ENCODE measurements around the gene CCDC190. TPM values are rescaled to one million over a fixed set of nuclear protein-coding genes. Genes with fewer than 3 reads are reported as not detected.
A peak's percentile ranks its signal among the peaks of the same experiment; 100 is the strongest.
"Not testable (repeated sequence)": the region's sequence is repeated elsewhere in the genome, so short reads cannot be mapped to it uniquely, and the experiment has no call there.

Gene CCDC190
- total RNA-seq, 1 experiment from 2014 or later = not detected

DNA sequence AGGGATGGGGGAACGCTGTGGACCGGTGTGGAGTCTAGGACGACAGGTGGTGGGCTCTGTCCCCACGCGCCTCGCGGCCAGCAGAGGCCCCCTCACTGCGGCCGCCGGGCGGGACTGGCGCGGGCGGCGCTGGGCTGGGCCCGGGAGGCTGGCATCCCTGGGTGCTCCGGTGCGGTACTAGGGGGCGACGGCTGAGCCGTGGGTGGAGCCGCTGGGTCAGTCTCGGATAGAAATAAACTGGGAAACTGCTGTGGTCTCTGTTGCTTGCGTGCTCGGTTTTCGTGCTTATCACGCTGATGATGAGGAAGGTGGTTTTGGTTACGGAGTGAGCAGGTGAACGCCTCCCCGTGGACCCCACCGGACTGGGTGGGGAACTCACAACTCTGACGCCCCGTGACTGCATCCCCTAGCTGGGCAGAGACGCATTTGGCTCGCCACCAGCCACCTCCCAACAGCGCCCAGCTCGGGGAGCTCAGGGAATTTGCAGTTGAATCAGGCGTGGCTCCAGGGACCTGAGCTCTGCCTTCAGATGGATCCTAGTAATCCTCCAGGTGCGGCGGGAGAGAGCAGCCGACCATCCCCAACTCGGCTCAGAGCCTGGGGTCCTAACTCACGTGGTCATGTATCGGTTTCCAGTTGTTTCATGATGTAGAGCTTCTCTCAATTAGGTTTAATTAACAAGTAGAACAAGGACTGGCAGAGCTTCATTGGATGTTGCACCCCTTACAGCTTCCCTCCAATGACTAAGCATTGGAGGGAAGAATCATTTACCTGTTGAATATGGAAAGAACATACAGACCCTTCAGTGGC lies 38.4 kb downstream of the CCDC190 start:
- peak overlapping the region; percentile 90 for H2AFZ ChIP-seq
- BruUV-seq (replicated peaks) = no TSS peak
- ChIA-PET CTCF (no interaction called here), POLR2A (ENCODE audit: unreplicated experiment) (interaction anchor here (0.6 kb wide), 1 partner anchor 63 kb away, joined by 6 read pairs; no protein-coding TSS in a partner anchor)
- H3K9me2 ChIP-seq (ENCODE audit: insufficient read depth) = no peaks in the 10 kb centered on the region; the same call in 1 of the 2 replicates
- TF ChIP-seq EZH2 (IDR thresholded peaks at IDR 0.05; ENCODE audit: low read depth) = no peak
- TF ChIP-seq, protein P1, sequence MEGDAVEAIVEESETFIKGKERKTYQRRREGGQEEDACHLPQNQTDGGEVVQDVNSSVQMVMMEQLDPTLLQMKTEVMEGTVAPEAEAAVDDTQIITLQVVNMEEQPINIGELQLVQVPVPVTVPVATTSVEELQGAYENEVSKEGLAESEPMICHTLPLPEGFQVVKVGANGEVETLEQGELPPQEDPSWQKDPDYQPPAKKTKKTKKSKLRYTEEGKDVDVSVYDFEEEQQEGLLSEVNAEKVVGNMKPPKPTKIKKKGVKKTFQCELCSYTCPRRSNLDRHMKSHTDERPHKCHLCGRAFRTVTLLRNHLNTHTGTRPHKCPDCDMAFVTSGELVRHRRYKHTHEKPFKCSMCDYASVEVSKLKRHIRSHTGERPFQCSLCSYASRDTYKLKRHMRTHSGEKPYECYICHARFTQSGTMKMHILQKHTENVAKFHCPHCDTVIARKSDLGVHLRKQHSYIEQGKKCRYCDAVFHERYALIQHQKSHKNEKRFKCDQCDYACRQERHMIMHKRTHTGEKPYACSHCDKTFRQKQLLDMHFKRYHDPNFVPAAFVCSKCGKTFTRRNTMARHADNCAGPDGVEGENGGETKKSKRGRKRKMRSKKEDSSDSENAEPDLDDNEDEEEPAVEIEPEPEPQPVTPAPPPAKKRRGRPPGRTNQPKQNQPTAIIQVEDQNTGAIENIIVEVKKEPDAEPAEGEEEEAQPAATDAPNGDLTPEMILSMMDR (conservative IDR thresholded peaks at IDR 0.05) = no peak
- DNase-seq = peak in 1 of 2 experiments; percentile 25
- no peaks in the 10 kb centered on the region for H3K79me2 ChIP-seq (ENCODE audit: low read depth)
- H3K27ac ChIP-seq = no peak overlapping the region
- no peaks in the 10 kb centered on the region for H4K20me1 ChIP-seq (ENCODE audit: insufficient read depth)
- intact Hi-C loops (cut with micrococcal nuclease; ENCODE audit: unreplicated experiment) = no loop called here
- H3F3A ChIP-seq (ENCODE audit: insufficient read depth, low read depth) = no peaks in the 10 kb centered on the region
- no peaks in the 10 kb centered on the region for H3K27me3 ChIP-seq (ENCODE audit: insufficient read depth, low read depth)
- peaks cover 16% of the 10 kb centered on the region for H3K4me1 ChIP-seq (replicated peaks; ENCODE audit: insufficient read depth)
- peak overlapping the region; percentile 85 for H3K4me2 ChIP-seq
- no peaks in the 10 kb centered on the region for H3K9me3 ChIP-seq (ENCODE audit: insufficient read depth, low read depth)
- no peaks in the 10 kb centered on the region for H3K36me3 ChIP-seq (ENCODE audit: low read depth)
- peak overlapping the region; percentile 60 for H3K4me3 ChIP-seq

DNA sequence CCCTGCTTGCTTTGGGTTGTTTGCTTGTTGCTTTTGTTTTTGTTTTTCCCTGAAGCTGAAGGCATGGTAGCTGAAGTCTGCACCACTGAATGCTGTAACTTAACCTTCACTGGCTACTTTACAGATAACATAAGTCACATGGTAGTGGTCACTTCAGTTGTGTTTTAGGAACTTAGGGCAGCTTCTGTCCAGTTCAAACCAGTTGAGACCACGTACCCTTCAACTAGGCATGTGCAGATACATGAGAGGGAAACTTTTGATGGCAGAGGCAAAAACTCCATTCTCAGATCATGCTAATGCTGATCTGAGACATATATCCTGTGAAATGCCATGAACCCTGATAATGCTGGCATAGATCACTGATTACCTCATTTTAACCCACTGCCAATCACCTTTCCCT lies 42.3 kb downstream of the CCDC190 start:
- BruUV-seq (replicated peaks); CTCF ChIA-PET; H3K36me3 ChIP-seq (ENCODE audit: low read depth); POLR2A ChIA-PET (ENCODE audit: unreplicated experiment); H3K27me3 ChIP-seq (ENCODE audit: insufficient read depth, low read depth); H4K20me1 ChIP-seq (ENCODE audit: insufficient read depth); H2AFZ ChIP-seq; H3K4me2 ChIP-seq; H3K4me3 ChIP-seq; H3K9me2 ChIP-seq (ENCODE audit: insufficient read depth); H3K79me2 ChIP-seq (ENCODE audit: low read depth); H3F3A ChIP-seq (ENCODE audit: insufficient read depth, low read depth); DNase-seq; H3K27ac ChIP-seq; H3K9me3 ChIP-seq (ENCODE audit: insufficient read depth, low read depth); intact Hi-C loops (cut with micrococcal nuclease; ENCODE audit: unreplicated experiment): not testable (repeated sequence)
- H3K4me1 ChIP-seq (replicated peaks; ENCODE audit: insufficient read depth) = peaks cover 16% of the 10 kb centered on the region

DNA sequence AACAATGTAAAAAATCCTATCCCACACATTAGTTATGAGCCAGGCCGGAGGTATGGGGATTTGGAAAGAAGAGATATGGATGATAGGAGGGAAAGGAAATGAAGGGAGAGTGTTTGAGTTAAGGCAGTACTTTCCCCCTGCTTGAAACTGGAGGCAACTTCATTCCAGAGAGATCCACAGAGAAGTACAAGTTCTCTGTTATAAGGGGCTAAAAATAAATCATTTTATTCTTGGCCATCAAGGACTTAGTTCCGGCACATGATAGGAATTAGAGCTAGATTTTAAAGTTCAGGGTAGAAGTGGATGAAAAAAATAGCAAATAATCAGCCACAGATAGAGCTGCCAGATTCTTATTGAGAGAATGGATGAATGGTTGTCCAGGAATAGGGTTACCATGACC lies 42.8 kb downstream of the CCDC190 start:
- H3K4me3 ChIP-seq; H4K20me1 ChIP-seq (ENCODE audit: insufficient read depth); H2AFZ ChIP-seq; intact Hi-C loops (cut with micrococcal nuclease; ENCODE audit: unreplicated experiment); H3F3A ChIP-seq (ENCODE audit: insufficient read depth, low read depth); H3K36me3 ChIP-seq (ENCODE audit: low read depth); H3K9me3 ChIP-seq (ENCODE audit: insufficient read depth, low read depth); H3K79me2 ChIP-seq (ENCODE audit: low read depth); CTCF ChIA-PET; H3K27ac ChIP-seq; H3K4me2 ChIP-seq; H3K9me2 ChIP-seq (ENCODE audit: insufficient read depth); DNase-seq; BruUV-seq (replicated peaks); POLR2A ChIA-PET (ENCODE audit: unreplicated experiment); H3K27me3 ChIP-seq (ENCODE audit: insufficient read depth, low read depth): not testable (repeated sequence)
- H3K4me1 ChIP-seq (replicated peaks; ENCODE audit: insufficient read depth) = peaks cover 16% of the 10 kb centered on the region

DNA sequence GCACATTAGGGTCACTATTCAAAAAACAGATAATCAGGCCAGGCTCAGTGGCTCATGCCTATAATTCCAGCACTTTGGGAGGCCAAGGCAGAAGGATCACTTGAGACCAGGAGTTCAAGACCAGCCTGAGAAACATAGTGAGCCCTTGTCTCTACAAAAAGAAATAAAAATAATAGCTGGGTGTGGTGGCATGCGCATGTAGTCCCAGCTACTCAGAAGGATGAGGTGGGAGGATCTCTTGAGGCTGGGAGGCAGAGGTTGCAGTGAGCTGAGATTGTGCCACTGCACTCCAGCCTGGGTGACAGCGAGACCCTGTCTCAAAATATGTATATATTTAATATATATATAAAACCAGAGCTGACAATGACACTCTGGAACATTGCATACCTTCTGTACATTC lies 48.6 kb downstream of the CCDC190 start:
- H3K27ac ChIP-seq; H3K79me2 ChIP-seq (ENCODE audit: low read depth); H3K9me2 ChIP-seq (ENCODE audit: insufficient read depth); H3K9me3 ChIP-seq (ENCODE audit: insufficient read depth, low read depth); H2AFZ ChIP-seq; CTCF ChIA-PET; H3K4me1 ChIP-seq (replicated peaks; ENCODE audit: insufficient read depth); POLR2A ChIA-PET (ENCODE audit: unreplicated experiment); H3K36me3 ChIP-seq (ENCODE audit: low read depth); H3K4me2 ChIP-seq; H3K27me3 ChIP-seq (ENCODE audit: insufficient read depth, low read depth); DNase-seq; H4K20me1 ChIP-seq (ENCODE audit: insufficient read depth); H3K4me3 ChIP-seq; intact Hi-C loops (cut with micrococcal nuclease; ENCODE audit: unreplicated experiment); H3F3A ChIP-seq (ENCODE audit: insufficient read depth, low read depth): not testable (repeated sequence)
- BruUV-seq (replicated peaks) = TSS peak; percentile 65

DNA sequence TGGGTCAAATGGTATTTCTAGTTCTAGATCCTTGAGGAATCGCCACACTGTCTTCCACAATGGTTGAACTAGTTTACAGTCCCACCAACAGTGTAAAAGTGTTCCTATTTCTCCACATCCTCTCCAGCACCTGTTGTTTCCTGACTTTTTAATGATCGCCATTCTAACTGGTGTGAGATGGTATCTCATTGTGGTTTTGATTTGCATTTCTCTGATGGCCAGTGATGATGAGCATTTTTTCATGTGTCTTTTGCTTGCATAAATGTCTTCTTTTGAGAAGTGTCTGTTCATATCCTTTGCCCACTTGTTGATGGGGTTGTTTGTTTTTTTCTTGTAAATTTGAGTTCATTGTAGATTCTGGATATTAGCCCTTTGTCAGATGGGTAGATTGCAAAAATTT lies 53.5 kb downstream of the CCDC190 start:
- H3K9me3 ChIP-seq (ENCODE audit: insufficient read depth, low read depth); H3K27ac ChIP-seq; POLR2A ChIA-PET (ENCODE audit: unreplicated experiment); BruUV-seq (replicated peaks); H3K79me2 ChIP-seq (ENCODE audit: low read depth); H3K27me3 ChIP-seq (ENCODE audit: insufficient read depth, low read depth); H3K4me1 ChIP-seq (replicated peaks; ENCODE audit: insufficient read depth); H3F3A ChIP-seq (ENCODE audit: insufficient read depth, low read depth); H4K20me1 ChIP-seq (ENCODE audit: insufficient read depth); H3K4me3 ChIP-seq; H3K4me2 ChIP-seq; H3K9me2 ChIP-seq (ENCODE audit: insufficient read depth); H3K36me3 ChIP-seq (ENCODE audit: low read depth); DNase-seq; H2AFZ ChIP-seq; CTCF ChIA-PET; intact Hi-C loops (cut with micrococcal nuclease; ENCODE audit: unreplicated experiment): not testable (repeated sequence)

Data from PC-9 (cell line).